Hepatocyte (in vitro differentiated cells): Measurements from ENCODE around the gene TTC34. TPM values are rescaled to one million over a fixed set of nuclear protein-coding genes. Genes with fewer than 3 reads are reported as not detected.

Experiments used
- DNase-seq: peaks from one replicate; pipeline ENCODE4 v3.0.0-alpha.2; 2016; ENCODE audit warnings: low spot score
- H2AFZ ChIP-seq: fragments of 200-600 bp; sonication (generic); 2 replicates; pipeline ENCODE4 v1.6.0; 2016; ENCODE audit warnings: antibody characterized with exemption, mild to moderate bottlenecking
- H3K27ac ChIP-seq: fragments of 200-600 bp; sonication (generic); 2 replicates; pipeline ENCODE4 v1.5.1; 2016; ENCODE audit warnings: mild to moderate bottlenecking
- H3K27me3 ChIP-seq: fragments of 200-600 bp; sonication (generic); 2 replicates; pipeline ENCODE4 v1.6.1; 2016
- H3K36me3 ChIP-seq: fragments of 200-600 bp; sonication (generic); replicated peaks from 2 replicates; pipeline ENCODE4 v1.5.1; 2016; ENCODE audit warnings: low read depth; ENCODE audit not compliant: insufficient read depth
- H3K4me1 ChIP-seq: fragments of 200-600 bp; sonication (generic); 2 replicates; pipeline ENCODE4 v1.5.1; 2016; ENCODE audit warnings: mild to moderate bottlenecking, moderate library complexity; ENCODE audit not compliant: insufficient read depth
- H3K4me2 ChIP-seq: fragments of 200-600 bp; sonication (generic); 2 replicates; pipeline ENCODE4 v1.6.0; 2016
- H3K4me3 ChIP-seq: fragments of 200-600 bp; sonication (generic); 2 replicates; pipeline ENCODE4 v1.5.1; 2016; ENCODE audit warnings: mild to moderate bottlenecking
- H3K79me2 ChIP-seq: fragments of 200-600 bp; sonication (generic); 2 replicates; pipeline ENCODE4 v1.6.0; 2017; ENCODE audit warnings: mild to moderate bottlenecking
- H3K9me2 ChIP-seq: fragments of 200-600 bp; sonication (generic); replicated peaks from 2 replicates; pipeline ENCODE4 v1.6.0; 2017; ENCODE audit warnings: mild to moderate bottlenecking; ENCODE audit not compliant: insufficient read depth
- H3K9me3 ChIP-seq: fragments of 200-600 bp; sonication (generic); 2 replicates; pipeline ENCODE4 v1.5.1; 2016; ENCODE audit warnings: low read depth, mild to moderate bottlenecking
- H4K20me1 ChIP-seq: fragments of 200-600 bp; sonication (generic); 2 replicates; pipeline ENCODE4 v1.6.0; 2016; ENCODE audit warnings: mild to moderate bottlenecking; ENCODE audit not compliant: insufficient read depth, poor library complexity, severe bottlenecking
- EZH2 ChIP-seq: fragments of 200-600 bp; sonication (generic); IDR thresholded peaks from 2 replicates; pipeline ENCODE4 v1.6.1; 2016; ENCODE audit warnings: antibody characterized with exemption, mild to moderate bottlenecking, borderline replicate concordance
- EZH2phosphoT487 ChIP-seq: fragments of 200-600 bp; sonication (generic); IDR thresholded peaks from one replicate; pipeline ENCODE4 v1.6.1; 2018; ENCODE audit warnings: antibody characterized with exemption, mild to moderate bottlenecking, low read depth, moderate library complexity; ENCODE audit not compliant: unreplicated experiment, severe bottlenecking
- WGBS: methylation state at CpG from one replicate; pipeline ENCODE4 v1.1.6; 2016; ENCODE audit warnings: low lambda C conversion rate; ENCODE audit errors: missing lambda C conversion rate; 5-methylcytosine and 5-hydroxymethylcytosine counted together
- polyA plus RNA-seq: library from polyadenylated mRNA; unstranded; fragments of >200 nt; fragmentation: Nextera tagmentation; extraction: Ambion mirVana; gene quantifications from 2 replicates; pipeline ENCODE4 v1.2.1, GENCODE V29; 2016
- total RNA-seq: library from RNA; depleted of rRNA; stranded (reverse); fragments of >200 nt; gene quantifications from 2 replicates; pipeline ENCODE4 v1.2.3, GENCODE V29; 2014
- TF ChIP-seq, protein P1 (sequence below): fragments of 200-600 bp; sonication (generic); IDR thresholded peaks from 2 replicates; pipeline ENCODE4 v1.5.1; 2016; ENCODE audit warnings: antibody characterized with exemption, mild to moderate bottlenecking; ENCODE audit not compliant: poor library complexity

Gene TTC34
- total and polyA plus RNA-seq, 2 experiments from 2014 or later, result 0.13 to 0.33 TPM

DNA sequence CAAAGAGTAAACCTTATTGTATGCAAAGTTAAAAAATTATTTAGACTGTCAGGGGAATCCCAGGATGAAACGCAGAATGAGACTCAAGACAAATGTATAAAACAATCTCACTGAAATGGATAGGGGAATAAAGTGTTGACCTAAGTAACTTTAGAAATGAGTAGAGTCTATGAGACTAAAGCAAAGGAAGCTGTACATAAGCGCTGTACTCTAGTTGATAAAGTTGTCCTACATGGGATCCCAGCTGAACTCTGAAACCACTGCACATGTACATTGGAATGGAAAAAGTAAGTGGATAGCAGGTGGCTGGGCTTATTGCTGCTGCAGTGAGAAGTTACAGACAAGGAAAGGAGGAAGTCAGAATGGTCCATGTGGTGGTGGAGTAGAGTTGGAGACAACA lies 187.3 kb downstream of the TTC34 start:
- no peaks in the 10 kb centered on the region for H3K9me3 ChIP-seq
- H3K36me3 ChIP-seq, result no peaks in the 10 kb centered on the region
- peaks cover 4% of the 10 kb centered on the region for H3K4me1 ChIP-seq
- no peaks in the 10 kb centered on the region for H3K9me2 ChIP-seq
- H3K4me2 ChIP-seq, result no peak overlapping the region
- TF ChIP-seq, protein P1, sequence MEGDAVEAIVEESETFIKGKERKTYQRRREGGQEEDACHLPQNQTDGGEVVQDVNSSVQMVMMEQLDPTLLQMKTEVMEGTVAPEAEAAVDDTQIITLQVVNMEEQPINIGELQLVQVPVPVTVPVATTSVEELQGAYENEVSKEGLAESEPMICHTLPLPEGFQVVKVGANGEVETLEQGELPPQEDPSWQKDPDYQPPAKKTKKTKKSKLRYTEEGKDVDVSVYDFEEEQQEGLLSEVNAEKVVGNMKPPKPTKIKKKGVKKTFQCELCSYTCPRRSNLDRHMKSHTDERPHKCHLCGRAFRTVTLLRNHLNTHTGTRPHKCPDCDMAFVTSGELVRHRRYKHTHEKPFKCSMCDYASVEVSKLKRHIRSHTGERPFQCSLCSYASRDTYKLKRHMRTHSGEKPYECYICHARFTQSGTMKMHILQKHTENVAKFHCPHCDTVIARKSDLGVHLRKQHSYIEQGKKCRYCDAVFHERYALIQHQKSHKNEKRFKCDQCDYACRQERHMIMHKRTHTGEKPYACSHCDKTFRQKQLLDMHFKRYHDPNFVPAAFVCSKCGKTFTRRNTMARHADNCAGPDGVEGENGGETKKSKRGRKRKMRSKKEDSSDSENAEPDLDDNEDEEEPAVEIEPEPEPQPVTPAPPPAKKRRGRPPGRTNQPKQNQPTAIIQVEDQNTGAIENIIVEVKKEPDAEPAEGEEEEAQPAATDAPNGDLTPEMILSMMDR, result no peak
- TF ChIP-seq EZH2, result no peak
- TF ChIP-seq EZH2phosphoT487, result no peak
- WGBS, result 86% methylated on average over 2 of the region's 2 CpGs
- no peaks in the 10 kb centered on the region for H4K20me1 ChIP-seq
- H3K4me3 ChIP-seq, result no peak overlapping the region
- DNase-seq, result no peak
- H2AFZ ChIP-seq, result no peak overlapping the region
- H3K79me2 ChIP-seq, result no peaks in the 10 kb centered on the region
- H3K27ac ChIP-seq, result no peak overlapping the region
- H3K27me3 ChIP-seq, result no peaks in the 10 kb centered on the region

DNA sequence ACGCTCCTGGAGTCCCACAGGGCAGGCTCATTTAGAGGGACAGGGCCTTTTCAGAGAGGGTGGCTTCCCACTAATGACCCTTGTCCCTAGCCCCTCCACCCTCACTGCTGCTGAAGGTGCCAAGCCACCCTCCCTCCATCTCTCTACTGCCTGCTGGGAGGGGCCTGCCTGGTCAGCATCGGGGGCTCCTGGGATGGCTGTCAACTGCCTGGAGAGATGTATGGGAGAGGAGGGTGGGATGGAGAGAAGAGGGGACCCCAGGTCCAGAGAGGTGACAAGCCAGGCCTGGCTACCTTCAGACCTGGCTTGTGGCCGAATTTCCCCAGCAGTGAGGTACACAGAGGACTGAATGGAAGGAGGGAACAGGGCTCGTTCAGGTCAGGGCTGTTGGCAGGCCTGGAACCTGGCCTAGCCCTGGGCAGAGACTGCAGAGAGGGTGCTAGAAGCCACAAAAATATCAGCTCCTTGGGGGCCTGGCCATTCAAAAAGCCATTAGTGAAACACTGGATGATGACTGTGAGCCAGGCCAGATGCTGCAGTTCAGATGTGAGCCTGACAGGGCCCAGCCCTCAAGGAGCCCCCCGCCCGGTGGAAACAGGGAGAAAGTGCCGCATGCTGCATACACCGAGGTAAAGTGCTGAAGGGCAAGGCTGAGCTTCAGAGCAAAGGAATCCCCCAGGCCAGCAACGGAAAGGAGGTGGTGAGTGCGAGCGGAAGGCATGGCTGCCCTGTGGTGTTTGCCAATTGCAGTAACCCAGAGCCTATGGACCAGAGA lies 188.7 kb downstream of the TTC34 start:
- Histone ChIP-seq H2AFZ (no peak overlapping the region), H3K36me3 (no peaks in the 10 kb centered on the region), H3K27me3 (no peaks in the 10 kb centered on the region), H4K20me1 (no peaks in the 10 kb centered on the region), H3K79me2 (no peaks in the 10 kb centered on the region), H3K4me2 (no peak overlapping the region), H3K4me1 (peaks cover 4% of the 10 kb centered on the region), H3K27ac (no peak overlapping the region), H3K9me2 (no peaks in the 10 kb centered on the region), H3K4me3 (no peak overlapping the region), H3K9me3 (no peaks in the 10 kb centered on the region)
- DNase-seq, result no peak
- WGBS, result 78% methylated on average over 11 of the region's 11 CpGs
- TF ChIP-seq EZH2phosphoT487 (no peak), EZH2 (no peak)
- TF ChIP-seq, protein P1, result no peak

GRCh38 chr1:2611621-2612437 lies 189.7 kb downstream of the TTC34 start:
- Histone ChIP-seq H3K4me3 (no peak overlapping the region), H3K4me1 (peaks cover 4% of the 10 kb centered on the region), H3K9me2 (no peaks in the 10 kb centered on the region), H3K27me3 (no peaks in the 10 kb centered on the region), H3K79me2 (no peaks in the 10 kb centered on the region), H4K20me1 (no peaks in the 10 kb centered on the region), H3K27ac (no peak overlapping the region), H3K9me3 (no peaks in the 10 kb centered on the region), H2AFZ (no peak overlapping the region), H3K36me3 (no peaks in the 10 kb centered on the region), H3K4me2 (no peak overlapping the region)
- WGBS, result 90% methylated on average over 19 of the region's 19 CpGs
- DNase-seq, result no peak
- TF ChIP-seq EZH2phosphoT487, result no peak
- TF ChIP-seq EZH2, result no peak
- TF ChIP-seq, protein P1, result no peak
